Neural progenitor cell (in vitro differentiated cells): Measurements from ENCODE around the gene UBE2G2. TPM values are rescaled to one million over a fixed set of nuclear protein-coding genes. Genes with fewer than 3 reads are reported as not detected.

Experiments
- DNase-seq: peaks from one replicate; pipeline ENCODE4 v3.0.0-alpha.2; 2016; ENCODE audit warnings: low spot score
- H2AFZ ChIP-seq: fragments of 200-600 bp; sonication (generic); replicated peaks from 2 replicates; pipeline ENCODE4 v1.6.1; 2016; ENCODE audit warnings: antibody characterized with exemption
- H3F3A ChIP-seq: fragments of 200-600 bp; sonication (generic); 2 replicates; pipeline ENCODE4 v1.6.1; 2016; ENCODE audit warnings: antibody characterized with exemption, low read depth
- H3K27ac ChIP-seq: fragments of 200-600 bp; sonication (generic); 2 replicates; pipeline ENCODE4 v1.5.1; 2016; ENCODE audit warnings: mild to moderate bottlenecking
- H3K27me3 ChIP-seq: fragments of 200-600 bp; sonication (generic); 2 replicates; pipeline ENCODE4 v1.6.1; 2016; ENCODE audit warnings: mild to moderate bottlenecking, moderate library complexity
- H3K36me3 ChIP-seq: fragments of 200-600 bp; sonication (generic); 2 replicates; pipeline ENCODE4 v1.5.1; 2016
- H3K4me1 ChIP-seq: fragments of 200-600 bp; sonication (generic); 2 replicates; pipeline ENCODE4 v1.6.1; 2016; ENCODE audit warnings: mixed run types
- H3K4me2 ChIP-seq: fragments of 200-600 bp; sonication (generic); 2 replicates; pipeline ENCODE4 v1.6.1; 2016
- H3K4me3 ChIP-seq: fragments of 200-600 bp; sonication (generic); 2 replicates; pipeline ENCODE4 v1.5.1; 2016
- H3K79me2 ChIP-seq: fragments of 200-600 bp; sonication (generic); 2 replicates; pipeline ENCODE4 v1.6.1; 2016; ENCODE audit warnings: low read depth
- H3K9ac ChIP-seq: fragments of 200-600 bp; sonication (generic); 2 replicates; pipeline ENCODE4 v1.6.1; 2016
- H3K9me3 ChIP-seq: fragments of 200-600 bp; sonication (generic); 2 replicates; pipeline ENCODE4 v1.5.1; 2016; ENCODE audit warnings: low read depth
- H4K20me1 ChIP-seq: fragments of 200-600 bp; sonication (generic); 2 replicates; pipeline ENCODE4 v1.6.1; 2016; ENCODE audit warnings: low read depth
- H3K27ac Mint-ChIP-seq: 3 replicates; pipeline ENCODE4 v1.8.0; 2021; ENCODE audit warnings: mixed read lengths
- H3K27me3 Mint-ChIP-seq: 2 replicates; pipeline ENCODE4 v1.8.0; 2022; ENCODE audit warnings: low read depth, mild to moderate bottlenecking, inconsistent platforms, moderate library complexity, mixed read lengths; ENCODE audit not compliant: insufficient read depth
- H3K36me3 Mint-ChIP-seq: 3 replicates; pipeline ENCODE4 v1.8.0; 2021; ENCODE audit warnings: mixed read lengths
- H3K4me1 Mint-ChIP-seq: 3 replicates; pipeline ENCODE4 v1.8.0; 2021; ENCODE audit warnings: mixed read lengths
- H3K4me3 Mint-ChIP-seq: 3 replicates; pipeline ENCODE4 v1.8.0; 2021; ENCODE audit warnings: mild to moderate bottlenecking, moderate library complexity, mixed read lengths
- H3K9me3 Mint-ChIP-seq: 3 replicates; pipeline ENCODE4 v1.8.0; 2020; ENCODE audit warnings: mixed read lengths
- CTCF ChIP-seq: fragments of 200-600 bp; sonication (generic); IDR thresholded peaks from 2 replicates; pipeline ENCODE4 v1.5.1; 2017; ENCODE audit warnings: antibody characterized with exemption, mild to moderate bottlenecking
- EZH2 ChIP-seq: fragments of 200-600 bp; sonication (generic); IDR thresholded peaks from 2 replicates; pipeline ENCODE4 v1.6.1; 2017; ENCODE audit warnings: antibody characterized with exemption, mild to moderate bottlenecking, moderate library complexity
- EZH2phosphoT487 ChIP-seq: fragments of 200-600 bp; sonication (generic); IDR thresholded peaks from 2 replicates; pipeline ENCODE4 v1.6.1; 2017; ENCODE audit warnings: antibody characterized with exemption
- total RNA-seq: library from RNA; depleted of rRNA; stranded (reverse); fragments of >200 nt; gene quantifications from 2 replicates; pipeline ENCODE4 v1.2.3, GENCODE V29; 2015; ENCODE audit warnings: low replicate concordance

The UBE2G2 gene
- total RNA-seq, 1 donor from 2014 or later = 83.1 TPM

- TF ChIP-seq CTCF (no peak), EZH2 (no peak), EZH2phosphoT487 (no peak)
- no peak overlapping the region for H3K27ac ChIP-seq
These were observed 51.6 kb downstream of the UBE2G2 start for GRCh38 chr21:44749759-44750674.

DNA sequence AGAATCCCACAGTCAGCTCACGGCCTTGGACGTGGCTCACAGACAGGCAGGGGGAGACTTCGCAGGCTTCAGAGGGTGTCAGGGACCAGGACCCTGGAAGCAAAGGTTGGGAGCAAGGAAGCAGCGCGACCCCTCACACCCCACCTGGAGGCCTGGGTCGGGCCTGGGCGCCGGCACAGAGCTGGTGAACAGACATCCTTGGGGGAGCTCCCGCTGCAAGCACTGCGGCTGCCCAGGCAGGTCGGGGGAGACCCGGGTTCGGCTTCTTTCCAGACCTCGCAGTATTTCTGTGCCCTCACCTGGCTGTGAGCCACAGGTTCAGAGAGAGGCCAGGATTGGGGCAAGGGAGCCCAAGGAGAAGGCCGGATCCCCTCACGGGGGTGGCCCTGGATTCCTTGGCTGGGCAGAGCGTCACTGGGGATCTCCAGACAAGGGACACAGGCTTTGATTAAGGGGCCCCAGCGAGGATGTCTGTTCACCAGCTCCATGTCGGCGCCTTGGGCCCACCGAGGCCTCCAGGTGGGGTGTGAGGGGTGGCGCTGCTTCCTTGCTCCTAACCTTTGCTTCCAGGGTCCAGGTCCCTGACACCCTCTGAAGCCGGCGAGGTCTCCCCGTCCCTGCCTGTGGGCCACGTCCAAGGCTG, 52.4 kb downstream of the UBE2G2 start:
- Histone ChIP-seq H4K20me1 (no peaks in the 10 kb centered on the region), H2AFZ (no peak overlapping the region), H3K4me1 (peaks cover 11% of the 10 kb centered on the region), H3K4me2 (no peak overlapping the region), H3K9ac (no peak overlapping the region), H3K4me3 (no peak overlapping the region), H3K79me2 (no peaks in the 10 kb centered on the region), H3F3A (no peaks in the 10 kb centered on the region), H3K27ac (no peak overlapping the region), H3K36me3 (no peaks in the 10 kb centered on the region), H3K27me3 (peaks cover 11% of the 10 kb centered on the region), H3K9me3 (no peaks in the 10 kb centered on the region)
- H3K4me1 Mint-ChIP-seq = peaks cover 9% of the 10 kb centered on the region
- peaks cover 4% of the 10 kb centered on the region for H3K27me3 Mint-ChIP-seq
- TF ChIP-seq EZH2phosphoT487 (no peak), CTCF (no peak), EZH2 (no peak)
- no peaks in the 10 kb centered on the region for H3K36me3 Mint-ChIP-seq
- DNase-seq = no peak
- H3K9me3 Mint-ChIP-seq = peaks cover 2% of the 10 kb centered on the region
- no peak overlapping the region for H3K4me3 Mint-ChIP-seq
- peak overlapping the region; percentile 69 for H3K27ac Mint-ChIP-seq

More at GRCh38 chr21:44749759-44750674, 51.6 kb downstream of the UBE2G2 start:
- DNase-seq = no peak
- Mint-ChIP-seq H3K27me3 (peaks cover 4% of the 10 kb centered on the region), H3K4me1 (peaks cover 9% of the 10 kb centered on the region), H3K4me3 (no peak overlapping the region), H3K9me3 (peaks cover 5% of the 10 kb centered on the region), H3K36me3 (no peaks in the 10 kb centered on the region), H3K27ac (peak overlapping the region; percentile 42)
- Histone ChIP-seq H3F3A (no peaks in the 10 kb centered on the region), H3K4me3 (no peak overlapping the region), H3K9ac (no peak overlapping the region), H4K20me1 (no peaks in the 10 kb centered on the region), H3K36me3 (no peaks in the 10 kb centered on the region), H3K27me3 (peaks cover 11% of the 10 kb centered on the region), H3K4me1 (peaks cover 11% of the 10 kb centered on the region), H3K9me3 (no peaks in the 10 kb centered on the region), H3K4me2 (no peak overlapping the region), H3K79me2 (no peaks in the 10 kb centered on the region), H2AFZ (no peak overlapping the region)

DNA sequence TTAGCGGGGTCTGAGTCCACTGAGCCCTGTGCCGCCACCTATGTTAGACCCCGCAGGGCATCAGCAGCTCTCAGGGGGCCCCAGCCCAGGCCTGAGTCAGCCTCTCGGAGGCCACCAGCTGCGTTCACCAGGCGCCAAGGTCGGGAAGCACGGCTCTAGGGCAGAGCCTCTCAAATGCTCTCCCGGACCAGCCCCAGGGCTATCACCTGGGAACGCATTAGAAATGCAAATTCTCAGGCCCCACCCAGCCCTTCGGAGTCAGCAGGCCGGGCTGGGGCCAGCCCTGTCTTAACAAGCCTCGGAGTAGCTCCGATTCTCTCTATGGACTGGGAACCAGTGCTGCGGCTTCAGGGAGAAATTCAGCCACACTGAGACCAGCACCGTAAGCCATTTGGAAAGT, 53.0 kb downstream of the UBE2G2 start:
- no peaks in the 10 kb centered on the region for H3K36me3 Mint-ChIP-seq
- DNase-seq = no peak
- peak overlapping the region; percentile 69 for H3K27ac Mint-ChIP-seq
- Histone ChIP-seq H3K9me3 (no peaks in the 10 kb centered on the region), H3K4me2 (peak overlapping the region; percentile 53), H3K36me3 (no peaks in the 10 kb centered on the region), H3K4me3 (no peak overlapping the region), H3K4me1 (peaks cover 11% of the 10 kb centered on the region), H3K27ac (no peak overlapping the region), H3K27me3 (peaks cover 11% of the 10 kb centered on the region), H4K20me1 (no peaks in the 10 kb centered on the region), H3K79me2 (no peaks in the 10 kb centered on the region), H3F3A (no peaks in the 10 kb centered on the region), H3K9ac (no peak overlapping the region), H2AFZ (no peak overlapping the region)
- H3K4me1 Mint-ChIP-seq = peaks cover 9% of the 10 kb centered on the region
- peaks cover 4% of the 10 kb centered on the region for H3K27me3 Mint-ChIP-seq
- TF ChIP-seq EZH2phosphoT487 = no peak
- no peak for TF ChIP-seq CTCF
- no peak for TF ChIP-seq EZH2
- no peak overlapping the region for H3K4me3 Mint-ChIP-seq
- peaks cover 3% of the 10 kb centered on the region for H3K9me3 Mint-ChIP-seq
